Esophagus muscularis mucosa (tissue), 3 donors: ENCODE results near the gene SSBP4.

Experiments used
- POLR2A ChIP-seq: fragments of 450-650 bp; IDR thresholded peaks from one replicate; pipeline ENCODE4 v1.6.1; 2017; ENCODE audit warnings: antibody characterized with exemption, moderate library complexity, mild to moderate bottlenecking, low read depth
- TF ChIP-seq, protein P1 (sequence below), 3 experiments: fragments of 200-600 bp in 2 of 3; fragments of 450-650 bp in 1 of 3; sonication (generic) in 2 of 3; IDR thresholded peaks; one replicate each; pipeline ENCODE4 v1.5.1; 2017 to 2019; ENCODE audit warnings: antibody characterized with exemption in 3 of 3, mild to moderate bottlenecking in 2 of 3, moderate library complexity in 1 of 3

DNA sequence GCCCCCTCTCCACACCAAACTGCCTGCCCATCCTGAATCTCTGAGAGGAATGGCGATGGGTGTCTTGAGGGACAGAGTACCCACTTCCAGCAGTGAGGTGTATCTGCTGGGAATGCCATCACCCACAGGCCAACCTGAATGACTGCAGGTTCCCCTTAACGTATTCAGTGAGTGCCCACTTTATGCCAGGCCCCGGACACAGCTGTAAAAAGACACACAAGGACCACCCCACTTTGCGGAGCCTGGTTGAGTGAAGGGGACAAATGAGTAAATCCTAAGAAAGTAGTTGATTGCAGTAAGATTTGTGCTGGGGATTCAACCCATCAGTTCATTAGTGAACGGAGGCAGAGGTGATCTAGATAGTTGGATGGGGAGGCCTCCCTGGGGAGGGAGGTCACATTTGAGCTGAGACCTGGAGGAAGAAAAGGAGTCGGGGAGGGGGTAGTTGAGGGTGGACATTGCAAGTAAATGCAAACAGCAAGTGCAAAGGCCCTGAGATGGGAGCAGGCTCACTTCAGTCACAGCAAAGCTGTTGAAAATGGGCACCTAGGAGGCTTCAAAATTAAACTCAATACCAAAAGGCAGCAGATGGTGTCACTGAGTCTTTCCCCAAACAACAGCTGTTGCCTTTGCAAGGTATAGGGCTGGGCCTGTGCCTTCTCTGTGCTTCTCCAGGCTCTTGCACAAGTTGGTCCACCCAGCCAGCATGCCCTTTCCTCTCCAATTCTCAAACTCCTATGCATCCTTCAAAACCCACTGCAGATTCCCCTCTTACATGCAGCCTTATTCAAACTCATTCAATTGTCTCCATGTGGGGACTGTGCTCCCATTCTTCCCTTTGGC lies 28.9 kb upstream of the SSBP4 start:
- TF ChIP-seq POLR2A, result no peak
- TF ChIP-seq, protein P1, sequence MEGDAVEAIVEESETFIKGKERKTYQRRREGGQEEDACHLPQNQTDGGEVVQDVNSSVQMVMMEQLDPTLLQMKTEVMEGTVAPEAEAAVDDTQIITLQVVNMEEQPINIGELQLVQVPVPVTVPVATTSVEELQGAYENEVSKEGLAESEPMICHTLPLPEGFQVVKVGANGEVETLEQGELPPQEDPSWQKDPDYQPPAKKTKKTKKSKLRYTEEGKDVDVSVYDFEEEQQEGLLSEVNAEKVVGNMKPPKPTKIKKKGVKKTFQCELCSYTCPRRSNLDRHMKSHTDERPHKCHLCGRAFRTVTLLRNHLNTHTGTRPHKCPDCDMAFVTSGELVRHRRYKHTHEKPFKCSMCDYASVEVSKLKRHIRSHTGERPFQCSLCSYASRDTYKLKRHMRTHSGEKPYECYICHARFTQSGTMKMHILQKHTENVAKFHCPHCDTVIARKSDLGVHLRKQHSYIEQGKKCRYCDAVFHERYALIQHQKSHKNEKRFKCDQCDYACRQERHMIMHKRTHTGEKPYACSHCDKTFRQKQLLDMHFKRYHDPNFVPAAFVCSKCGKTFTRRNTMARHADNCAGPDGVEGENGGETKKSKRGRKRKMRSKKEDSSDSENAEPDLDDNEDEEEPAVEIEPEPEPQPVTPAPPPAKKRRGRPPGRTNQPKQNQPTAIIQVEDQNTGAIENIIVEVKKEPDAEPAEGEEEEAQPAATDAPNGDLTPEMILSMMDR (IDR thresholded peaks at IDR 0.05), result no peak
